Placental epithelial cell (primary cell): ENCODE data around the gene ORAI2. TPM values are rescaled to one million over a fixed set of nuclear protein-coding genes. Genes with fewer than 3 reads are reported as not detected.

Source experiments
- small RNA-seq: library from RNA; depleted of rRNA; stranded (forward); fragments of <200 nt; gene quantifications from one replicate; pipeline ENCODE3, GENCODE V24; 2012
- total RNA-seq: library from RNA; depleted of rRNA; stranded (reverse); fragments of >200 nt; gene quantifications from 2 replicates; pipeline ENCODE4 v1.2.3, GENCODE V29; 2012

ORAI2 gene
- 15.7 and 20.1 TPM in 2 replicates for total RNA-seq

GRCh38 chr7:102433219-102434038, at the start of gene ORAI2:
Gene ORAI2, plus strand, starts transcription at chr7:102433575. Its CDS starts 5,382 bp downstream, at chr7:102438957.

GRCh38 chr7:102395873-102396709, 37.3 kb upstream of the ORAI2 start, which contains the start of gene PRKRIP1:
Gene PRKRIP1, plus strand, starts transcription at chr7:102396363. Its CDS starts 49 bp downstream, at chr7:102396412.

GRCh38 chr7:102464577-102465280, 31.4 kb downstream of the ORAI2 start, which contains the start of the genes ALKBH4 and LRWD1:
Gene ALKBH4, minus strand, starts transcription at chr7:102464863. Its CDS starts 27 bp downstream, at chr7:102464836.
Gene LRWD1, plus strand, starts transcription at chr7:102464984. Its CDS starts 97 bp downstream, at chr7:102465081.

GRCh38 chr7:102478314-102479208, 45.2 kb downstream of the ORAI2 start, which contains the start of gene POLR2J:
Gene POLR2J, minus strand, starts transcription at chr7:102478922. Its CDS starts 62 bp downstream, at chr7:102478860.

Small RNA genes lying within 50 kb of the gene (small RNA-seq; reads per million reads assigned to genes)
- 0.09 reads per million for gene MIR548O

Other genes starting within 250 kb of the ORAI2 start
- gene SH2B2, start 146.7 kb upstream of the ORAI2 start, total RNA-seq, result 2.9 and 5.5 TPM in 2 replicates
- not detected in 2 replicates for gene SPDYE6, start 77.1 kb upstream of the ORAI2 start, total RNA-seq
- 15.3 and 17.7 TPM in 2 replicates for gene PRKRIP1, start 37.2 kb upstream of the ORAI2 start, total RNA-seq
- 12.1 and 19.6 TPM in 2 replicates for gene ALKBH4, start 31.3 kb downstream of the ORAI2 start, total RNA-seq
- 17.7 and 20.8 TPM in 2 replicates for gene LRWD1, start 31.4 kb downstream of the ORAI2 start, total RNA-seq
- gene POLR2J, start 45.3 kb downstream of the ORAI2 start, total RNA-seq, result 25.5 and 28.5 TPM in 2 replicates
- gene RASA4B, start 84.2 kb downstream of the ORAI2 start, total RNA-seq, result 0.65 and 2.0 TPM in 2 replicates
- gene UPK3BL2, start 110.1 kb downstream of the ORAI2 start, total RNA-seq, result 12.2 and 20.2 TPM in 2 replicates
- not detected in 2 replicates for gene SPDYE2, start 117.7 kb downstream of the ORAI2 start, total RNA-seq
- 27.9 and 60.4 TPM in 2 replicates for gene POLR2J3, start 139.0 kb downstream of the ORAI2 start, total RNA-seq
- gene RASA4, start 183.2 kb downstream of the ORAI2 start, total RNA-seq, result 1.4 and 13.7 TPM in 2 replicates
- gene UPK3BL1, start 209.2 kb downstream of the ORAI2 start, total RNA-seq, result 37.7 and 56.5 TPM in 2 replicates
- gene SPDYE2B, start 216.7 kb downstream of the ORAI2 start, total RNA-seq, result not detected in 2 replicates
- 2.8 and 6.7 TPM in 2 replicates for gene POLR2J2, start 238.1 kb downstream of the ORAI2 start, total RNA-seq